Small intestine (tissue), 7 donors: ENCODE data around the gene ZNF575. TPM values are rescaled to one million over a fixed set of nuclear protein-coding genes. Genes with fewer than 3 reads are reported as not detected.

Experiments used
- DNase-seq, 2 donors: peaks; one replicate each; pipeline versions ENCODE4 v3.0.0 to v3.0.0-alpha.2; 2013
- FAIRE-seq: peaks from 2 replicates; lab custom pipeline; 2012; peaks lifted over from hg19 to GRCh38; lab: Jason Lieb, UNC
- H3K27ac ChIP-seq, 3 donors: one replicate each; pipeline ENCODE4 v1.5.1; 2013; ENCODE audit warnings: low read length in 2 of 3, mild to moderate bottlenecking in 2 of 3, control low read depth in 1 of 3, inconsistent platforms in 1 of 3, low read depth in 1 of 3, moderate library complexity in 1 of 3
- H3K27me3 ChIP-seq, 3 donors: one replicate each; pipeline ENCODE4 v1.6.1; 2013; ENCODE audit warnings: low read length in 3 of 3, inconsistent platforms in 1 of 3; ENCODE audit not compliant: control insufficient read depth in 3 of 3, insufficient read depth in 3 of 3
- H3K36me3 ChIP-seq, 3 donors: one replicate each; pipeline ENCODE4 v1.6.1; 2013; ENCODE audit warnings: low read length in 3 of 3, inconsistent platforms in 1 of 3, low read depth in 1 of 3, mild to moderate bottlenecking in 1 of 3, moderate library complexity in 1 of 3; ENCODE audit not compliant: control insufficient read depth in 3 of 3, insufficient read depth in 2 of 3
- H3K4me1 ChIP-seq, 3 donors: one replicate each; pipeline ENCODE4 v1.6.1; 2013; ENCODE audit warnings: low read length in 2 of 3, inconsistent platforms in 1 of 3, low read depth in 1 of 3, mild to moderate bottlenecking in 1 of 3, moderate library complexity in 1 of 3; ENCODE audit not compliant: control insufficient read depth in 3 of 3, insufficient read depth in 2 of 3
- H3K4me3 ChIP-seq, 3 donors: one replicate each; pipeline ENCODE4 v1.5.1; 2013; ENCODE audit warnings: low read length in 3 of 3, control low read depth in 1 of 3, inconsistent platforms in 1 of 3, low read depth in 1 of 3, mild to moderate bottlenecking in 1 of 3, moderate library complexity in 1 of 3
- H3K9me3 ChIP-seq, 2 donors: one replicate each; pipeline ENCODE4 v1.6.1; 2013; ENCODE audit warnings: low read depth in 1 of 2, low read length in 1 of 2; ENCODE audit not compliant: control insufficient read depth in 2 of 2, insufficient read depth in 1 of 2
- WGBS, 3 donors: extraction: QIAGEN DNeasy Blood & Tissue Kit; methylation state at CpG; one replicate each; pipeline ENCODE4 v1.1.7; 2013; 5-methylcytosine and 5-hydroxymethylcytosine counted together
- polyA plus RNA-seq, 4 donors: library from polyadenylated mRNA; stranded (reverse) in 3 of 4; unstranded in 1 of 4; fragments of 200-250 nt in 3 of 4; fragments of 120-200 nt in 1 of 4; gene quantifications; one replicate each; pipeline versions ENCODE4 v1.2.1 to v1.2.3, GENCODE V29; 2013
- donor health status: healthy with polysubstance abuse.
- donor health status: control.
- donor health status: control.
- donor health status: Bipolar disorder and iron deficiency.
- donor health status: healthy.

The ZNF575 gene
- polyA plus RNA-seq, 4 donors = 1.1 to 4.5 (median 1.9) TPM

GRCh38 chr19:43575156-43575950 is 42.4 kb downstream of the ZNF575 start, which contains the start of the genes PINLYP and XRCC1:
Gene PINLYP (plus strand): TSS chr19:43575801. CDS start chr19:43577192, 1,391 bp downstream.
Gene XRCC1 (minus strand): TSS chr19:43575527. CDS start chr19:43575458, 69 bp downstream.
- no peaks in the 10 kb centered on the region for H3K9me3 ChIP-seq
- DNase-seq (peak; percentile 99), FAIRE-seq (no peak)
- H3K27me3 ChIP-seq = no peaks in the 10 kb centered on the region
- H3K4me3 ChIP-seq = peak within 1 kb of the TSS; percentile 38 to 99 (median 85)
- peak within 1 kb of the TSS; percentile 57 to 83 (median 79) for H3K27ac ChIP-seq
- H3K4me1 ChIP-seq = peaks cover 0 to 21% (median 0%) of the 10 kb centered on the region in 3 donors
- whole genome bisulfite sequencing, 3 donors = 0 to 1% (median 1%) methylated on average over 36 to 51 of the region's 51 CpGs
- peaks cover 0 to 17% (median 2%) of the 10 kb centered on the region in 3 donors for H3K36me3 ChIP-seq

DNA sequence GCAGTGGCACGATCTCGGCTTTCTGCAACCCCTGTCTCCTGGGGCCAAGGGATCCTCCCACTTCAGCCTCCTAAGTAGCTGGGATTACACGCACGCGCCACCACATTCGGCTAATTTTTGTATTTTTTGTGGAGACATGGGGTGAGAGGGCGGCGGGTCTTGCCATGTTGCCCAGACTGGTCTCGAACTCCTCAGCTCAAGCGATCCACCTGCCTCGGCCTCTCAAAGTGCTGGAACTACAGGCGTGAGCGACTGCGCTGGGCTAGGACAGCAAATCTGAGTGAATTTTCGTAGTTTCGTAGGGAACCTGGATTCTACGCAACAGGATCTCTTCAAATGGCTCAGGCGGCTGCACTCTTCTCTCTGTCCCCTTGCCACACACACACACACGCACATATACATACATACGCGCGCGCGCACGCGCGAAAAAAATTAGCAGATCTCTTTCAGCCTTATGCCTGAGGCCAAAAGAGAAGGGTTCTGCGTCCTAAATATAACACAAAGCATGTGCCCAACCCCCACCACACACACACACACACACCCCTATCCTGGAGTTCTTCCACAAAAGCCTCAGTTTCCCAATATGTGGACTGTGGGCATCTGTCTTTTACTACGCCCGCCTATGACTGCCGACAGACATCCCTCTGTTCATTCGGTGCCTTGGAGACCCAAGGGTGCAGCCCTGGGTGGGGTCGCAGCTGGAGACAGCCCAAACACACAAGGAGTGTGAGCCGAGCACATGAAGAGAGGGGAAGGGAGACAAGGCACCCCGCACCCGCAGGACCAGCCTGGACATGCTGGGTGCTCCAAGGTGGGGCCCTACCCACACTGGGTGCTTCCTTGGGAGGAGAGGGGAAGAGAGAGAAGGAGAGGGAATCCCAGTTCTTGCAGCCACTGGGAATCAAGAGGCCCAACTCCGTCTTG is 43.2 kb downstream of the ZNF575 start:
- Histone ChIP-seq H3K4me3 (peak overlapping the region in 2 of 3 donors; percentile 14 to 46), H3K9me3 (no peaks in the 10 kb centered on the region), H3K27ac (peak overlapping the region in 2 of 3 donors; percentile 63 to 76), H3K27me3 (no peaks in the 10 kb centered on the region), H3K36me3 (peaks cover 0 to 11% (median 2%) of the 10 kb centered on the region in 3 donors), H3K4me1 (peaks cover 0 to 26% (median 0%) of the 10 kb centered on the region in 3 donors)
- WGBS, 3 donors = 65 to 74% (median 68%) methylated on average over 37 of the region's 37 CpGs
- DNase-seq = no peak
- FAIRE-seq = no peak

DNA sequence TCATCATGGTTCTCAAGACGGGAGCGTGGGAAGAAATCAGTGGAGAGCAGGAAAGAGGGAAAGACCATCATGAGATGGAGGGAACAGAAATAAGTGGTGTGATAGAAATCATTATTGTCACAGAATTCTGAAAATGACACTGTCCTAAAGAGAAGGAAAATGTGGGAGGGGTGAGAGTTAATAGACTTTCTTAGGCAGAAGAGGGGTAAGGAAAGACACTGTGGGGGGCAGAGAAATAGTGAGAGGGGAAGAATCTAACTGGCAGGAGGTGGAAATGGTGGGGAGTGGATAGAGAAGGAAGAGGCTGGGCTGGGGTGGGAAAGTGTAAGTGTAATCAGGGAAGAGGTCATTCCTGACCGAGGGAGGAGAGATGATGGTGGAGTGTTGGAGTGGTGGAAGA is 45.8 kb downstream of the ZNF575 start:
- WGBS, 3 donors = 90 to 92% (median 90%) methylated on average over 3 of the region's 3 CpGs
- FAIRE-seq (no peak), DNase-seq (no peak)
- no peak overlapping the region for H3K27ac ChIP-seq
- H3K36me3 ChIP-seq = peaks cover 0 to 8% (median 0%) of the 10 kb centered on the region in 3 donors
- no peak overlapping the region for H3K4me3 ChIP-seq
- H3K9me3 ChIP-seq = no peaks in the 10 kb centered on the region
- peaks cover 0 to 34% (median 0%) of the 10 kb centered on the region in 3 donors for H3K4me1 ChIP-seq
- H3K27me3 ChIP-seq = no peaks in the 10 kb centered on the region

GRCh38 chr19:43581467-43581866 is 48.5 kb downstream of the ZNF575 start:
- Histone ChIP-seq H3K4me3 (peak overlapping the region in 1 of 3 donors; percentile 80), H3K36me3 (peaks cover 0 to 21% (median 0%) of the 10 kb centered on the region in 3 donors), H3K9me3 (no peaks in the 10 kb centered on the region), H3K27ac (no peak overlapping the region), H3K27me3 (no peaks in the 10 kb centered on the region), H3K4me1 (peaks cover 0 to 28% (median 0%) of the 10 kb centered on the region in 3 donors)
- 65 to 70% (median 66%) methylated on average over 7 of the region's 7 CpGs for WGBS, 3 donors
- DNase-seq = peak in 1 of 2 donors; percentile 28
- no peak for FAIRE-seq

DNA sequence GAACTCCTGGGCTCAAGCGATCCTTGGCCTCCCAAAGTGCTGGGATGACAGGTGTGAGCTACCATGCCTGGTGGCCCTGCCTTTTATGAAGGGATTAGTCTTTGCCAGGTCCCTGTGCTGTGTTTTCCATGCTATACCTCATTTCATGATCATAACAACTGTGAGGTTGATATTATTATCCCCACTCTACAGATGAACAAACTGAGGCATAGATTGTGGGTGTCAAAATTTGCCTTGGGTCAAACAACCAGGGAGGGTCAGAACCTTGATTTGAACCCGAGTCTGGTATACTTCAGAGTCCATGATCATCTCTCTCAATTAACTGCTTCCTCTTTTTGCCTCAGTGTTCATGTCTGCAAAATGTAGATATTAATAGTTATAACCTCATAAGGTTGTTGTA is 49.5 kb downstream of the ZNF575 start:
- Histone ChIP-seq H3K27ac (no peak overlapping the region), H3K36me3 (peaks cover 0 to 23% (median 2%) of the 10 kb centered on the region in 3 donors), H3K27me3 (no peaks in the 10 kb centered on the region), H3K4me3 (no peak overlapping the region), H3K4me1 (peaks cover 0 to 28% (median 0%) of the 10 kb centered on the region in 3 donors), H3K9me3 (no peaks in the 10 kb centered on the region)
- DNase-seq = no peak
- FAIRE-seq = no peak
- WGBS, 3 donors = 90 to 93% (median 92%) methylated on average over 2 of the region's 2 CpGs

DNA sequence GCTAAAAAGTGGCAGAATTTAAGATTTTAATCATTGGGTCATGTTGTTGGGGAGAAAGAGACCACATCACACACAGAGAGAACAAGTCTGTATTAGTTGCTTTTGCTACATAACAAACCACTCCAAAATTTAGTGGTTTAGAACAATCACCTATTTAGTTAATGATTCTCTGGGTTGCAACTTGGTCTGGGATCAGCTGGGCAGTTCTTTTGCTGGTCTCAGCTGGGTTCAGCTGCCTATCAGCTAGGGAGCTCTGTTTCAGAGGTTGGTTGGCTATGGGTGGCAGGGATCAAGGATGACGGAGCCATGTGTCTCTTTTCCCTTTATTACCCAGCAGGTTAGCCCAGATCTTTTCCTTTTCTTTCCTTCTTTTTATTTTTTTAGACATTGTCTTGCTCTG is 51.5 kb downstream of the ZNF575 start:
- no peak for FAIRE-seq
- Histone ChIP-seq H3K27ac (peak overlapping the region in 2 of 3 donors; percentile 51 to 70), H3K4me3 (no peak overlapping the region), H3K4me1 (peaks cover 0 to 28% (median 0%) of the 10 kb centered on the region in 3 donors), H3K36me3 (peaks cover 0 to 29% (median 2%) of the 10 kb centered on the region in 3 donors), H3K27me3 (no peaks in the 10 kb centered on the region), H3K9me3 (no peaks in the 10 kb centered on the region)
- DNase-seq = peak in 1 of 2 donors; percentile 28
- 70 to 95% (median 90%) methylated on average over 1 of the region's 1 CpG for WGBS, 3 donors
